Body of pancreas (tissue), 4 donors: ENCODE data around the gene ZNF136. TPM values are rescaled to one million over a fixed set of nuclear protein-coding genes. Genes with fewer than 3 reads are reported as not detected.

ENCODE experiments used
- ATAC-seq: fragments of 150-250 bp; one replicate; pipeline ENCODE4 v1.9.1; 2016
- DNase-seq, 4 donors: peaks; one replicate each; pipeline ENCODE4 v3.0.0-alpha.2; 2019
- H3K27ac ChIP-seq, 4 donors: fragments of 200-600 bp; sonication (generic); 1 replicate in 3 of 4; 2 replicates in 1 of 4; pipeline versions ENCODE4 v1.5.1 to v1.6.1; 2016 to 2019; ENCODE audit warnings: mild to moderate bottlenecking in 1 of 4, mixed read lengths in 1 of 4, moderate library complexity in 1 of 4
- H3K27me3 ChIP-seq, 2 donors: fragments of 200-600 bp; sonication (generic); one replicate each; pipeline ENCODE4 v1.6.0; 2016; ENCODE audit warnings: mild to moderate bottlenecking in 1 of 2
- H3K36me3 ChIP-seq, 2 donors: fragments of 200-600 bp; sonication (generic); replicated peaks in 1 of 2; 2 replicates each; pipeline ENCODE4 v1.5.1; 2016; ENCODE audit warnings: low read depth in 2 of 2; ENCODE audit not compliant: insufficient read depth in 1 of 2
- H3K4me1 ChIP-seq: fragments of 200-600 bp; sonication (generic); one replicate; pipeline ENCODE4 v1.6.0; 2016
- H3K4me3 ChIP-seq, 2 donors: fragments of 200-600 bp; sonication (generic); 1 replicate in 1 of 2; 2 replicates in 1 of 2; pipeline ENCODE4 v1.5.1; 2016 to 2019
- H3K9me3 ChIP-seq, 3 donors: fragments of 200-600 bp; sonication (generic); 1 replicate in 2 of 3; 2 replicates in 1 of 3; pipeline ENCODE4 v1.5.1; 2016
- CTCF ChIP-seq, 7 experiments: fragments of 450-650 bp in 4 of 7; fragments of 200-600 bp in 3 of 7; sonication (generic) in 3 of 7; IDR thresholded peaks; one replicate each; pipeline ENCODE4 v1.5.1; 2016 to 2019; ENCODE audit warnings: antibody characterized with exemption in 7 of 7
- POLR2A ChIP-seq, 3 donors: fragments of 450-650 bp; IDR thresholded peaks; one replicate each; pipeline ENCODE4 v1.6.1; 2016; ENCODE audit warnings: antibody characterized with exemption in 3 of 3, mild to moderate bottlenecking in 2 of 3
- WGBS, 2 donors: methylation state at CpG; one replicate each; pipeline ENCODE4 v1.1.5; 2017; 5-methylcytosine and 5-hydroxymethylcytosine counted together
- intact Hi-C: fragments of 100-400 bp; cut with DNase I; formaldehyde crosslinking; loops from one replicate; pipeline ENCODE4 v1.15.1; 2023
- total RNA-seq, 2 donors: library from RNA; depleted of rRNA; stranded (reverse); fragments of >200 nt; gene quantifications; one replicate each; pipeline ENCODE4 v1.1.0, GENCODE V29; 2016

ZNF136 gene
- total RNA-seq, 2 donors from 2014 or later: 3.4 to 4.0 TPM

- Histone ChIP-seq H3K9me3 (peaks cover 0 to 8% (median 0%) of the 10 kb centered on the region in 3 donors), H3K4me3 (no peak overlapping the region), H3K27me3 (no peaks in the 10 kb centered on the region), H3K36me3 (no peaks in the 10 kb centered on the region), H3K27ac (no peak overlapping the region), H3K4me1 (no peaks in the 10 kb centered on the region)
- ATAC-seq: no peak
- WGBS, 2 donors: 91 to 97% methylated on average over 6 of the region's 6 CpGs
- no peak for TF ChIP-seq POLR2A (IDR thresholded peaks at IDR 0.05)
- TF ChIP-seq CTCF (IDR thresholded peaks at IDR 0.05): no peak
- DNase-seq: no peak
- intact Hi-C loops: no loop called here
Measured at GRCh38 chr19:12230751-12231733, 68.1 kb downstream of the ZNF136 start.

DNA sequence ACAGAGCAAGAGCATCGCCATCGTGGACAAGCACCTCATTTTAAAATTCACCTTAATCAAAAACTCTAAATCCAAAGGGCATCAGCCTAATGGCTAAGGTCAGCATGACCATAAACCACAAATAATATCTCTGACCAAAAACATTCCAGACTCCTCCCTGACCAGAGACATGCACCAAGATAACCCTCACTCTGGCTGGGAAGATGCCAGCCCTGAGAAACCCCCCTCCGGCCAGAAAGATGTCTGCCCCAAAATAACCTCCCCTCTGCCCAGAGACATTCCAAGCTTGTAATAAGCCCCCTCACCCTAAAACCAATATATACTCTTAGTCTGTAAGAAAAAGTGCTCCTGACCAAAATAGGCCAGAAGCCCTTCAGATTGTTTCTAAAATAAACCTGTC lies 70.1 kb downstream of the ZNF136 start:
- 93 to 98% methylated on average over 3 of the region's 3 CpGs for WGBS, 2 donors
- no peak for DNase-seq
- Histone ChIP-seq H3K4me1 (no peaks in the 10 kb centered on the region), H3K27ac (no peak overlapping the region), H3K36me3 (peaks cover 0 to 2% of the 10 kb centered on the region in 2 donors), H3K27me3 (no peaks in the 10 kb centered on the region), H3K4me3 (no peak overlapping the region), H3K9me3 (peaks cover 0 to 8% (median 0%) of the 10 kb centered on the region in 3 donors)
- TF ChIP-seq CTCF (IDR thresholded peaks at IDR 0.05) (no peak), POLR2A (IDR thresholded peaks at IDR 0.05) (no peak)
- intact Hi-C loops: no loop called here
- ATAC-seq: no peak

- ATAC-seq (no peak), DNase-seq (no peak)
- Histone ChIP-seq H3K27me3 (no peaks in the 10 kb centered on the region), H3K27ac (no peak overlapping the region), H3K4me3 (no peak overlapping the region), H3K4me1 (no peaks in the 10 kb centered on the region), H3K9me3 (no peaks in the 10 kb centered on the region), H3K36me3 (peaks cover 0 to 2% of the 10 kb centered on the region in 2 donors)
- 96 to 97% methylated on average over 13 to 25 of the region's 37 CpGs for WGBS, 2 donors
- intact Hi-C loops: no loop called here
- no peak for TF ChIP-seq CTCF (IDR thresholded peaks at IDR 0.05)
- no peak for TF ChIP-seq POLR2A (IDR thresholded peaks at IDR 0.05)
Measured at GRCh38 chr19:12237143-12237839, 74.4 kb downstream of the ZNF136 start.

Other genes with a start within 250 kb of the ZNF136 start
- 10 to 100 TPM; 16.3 to 26.4 TPM for gene ZNF700, start 238.0 kb upstream of the ZNF136 start, total RNA-seq
- 1 to 10 TPM in 1 of 2 donors, under 1 TPM in 1; 0.66 to 2.9 TPM for gene ZNF763, start 198.1 kb upstream of the ZNF136 start, total RNA-seq
- 1 to 10 TPM; 9.1 to 9.2 TPM for gene ZNF433, start 127.4 kb upstream of the ZNF136 start, total RNA-seq
- gene ZNF878, start 110.1 kb upstream of the ZNF136 start, total RNA-seq: 1 to 10 TPM in 1 of 2 donors, under 1 TPM in 1; 0.26 to 4.0 TPM
- gene ZNF844, start 98.4 kb upstream of the ZNF136 start, total RNA-seq: 1 to 10 TPM; 4.3 to 6.0 TPM
- 1 to 10 TPM in 1 of 2 donors, under 1 TPM in 1; 0.66 to 4.9 TPM for gene ZNF20, start 22.7 kb upstream of the ZNF136 start, total RNA-seq
- gene ZNF625, start 6.4 kb upstream of the ZNF136 start, total RNA-seq: 1 to 10 TPM; 2.3 to 2.9 TPM
- 10 to 100 TPM in 1 of 2 donors, 1 to 10 TPM in 1; 8.8 to 10.5 TPM for gene ZNF44, start 131.8 kb downstream of the ZNF136 start, total RNA-seq
- gene ZNF563, start 170.5 kb downstream of the ZNF136 start, total RNA-seq: 1 to 10 TPM in 1 of 2 donors, under 1 TPM in 1; 0.99 to 6.0 TPM
- 1 to 10 TPM in 1 of 2 donors, under 1 TPM in 1; 0.66 to 2.9 TPM for gene ZNF442, start 202.6 kb downstream of the ZNF136 start, total RNA-seq
- 1 to 10 TPM; 4.2 to 4.6 TPM for gene ZNF799, start 238.2 kb downstream of the ZNF136 start, total RNA-seq